Suprapubic skin (tissue), 4 donors: ENCODE results near the gene DDX50.

Experiments used
- CTCF ChIP-seq, 2 donors: fragments of 200-600 bp in 1 of 2; fragments of 450-650 bp in 1 of 2; sonication (generic) in 1 of 2; IDR thresholded peaks; one replicate each; pipeline ENCODE4 v1.5.1; 2016 to 2019; ENCODE audit warnings: antibody characterized with exemption in 2 of 2, mild to moderate bottlenecking in 1 of 2, moderate library complexity in 1 of 2
- EP300 ChIP-seq: sonication (generic); formaldehyde crosslinking; IDR thresholded peaks from one replicate; pipeline ENCODE4 v1.6.1; 2017; ENCODE audit warnings: antibody characterized with exemption
- POLR2A ChIP-seq, 2 donors: fragments of 450-650 bp; IDR thresholded peaks; one replicate each; pipeline ENCODE4 v1.6.1; 2017; ENCODE audit warnings: antibody characterized with exemption in 2 of 2, mild to moderate bottlenecking in 2 of 2, moderate library complexity in 2 of 2
- POLR2AphosphoS5 ChIP-seq, 3 donors: sonication (generic); formaldehyde crosslinking; IDR thresholded peaks; one replicate each; pipeline ENCODE4 v1.6.1; 2017; ENCODE audit warnings: antibody characterized with exemption in 3 of 3

GRCh38 chr10:68900427-68901104 is 549 bp upstream of the DDX50 start:
- TF ChIP-seq CTCF (IDR thresholded peaks at IDR 0.05) (no peak), POLR2A (IDR thresholded peaks at IDR 0.05) (no peak), POLR2AphosphoS5 (IDR thresholded peaks at IDR 0.05) (peak in 2 of 3 donors; percentile 17 to 82), EP300 (peak; percentile 10)
